Measurements from ENCODE around the gene BCAR3.

The BCAR3 gene

DNA sequence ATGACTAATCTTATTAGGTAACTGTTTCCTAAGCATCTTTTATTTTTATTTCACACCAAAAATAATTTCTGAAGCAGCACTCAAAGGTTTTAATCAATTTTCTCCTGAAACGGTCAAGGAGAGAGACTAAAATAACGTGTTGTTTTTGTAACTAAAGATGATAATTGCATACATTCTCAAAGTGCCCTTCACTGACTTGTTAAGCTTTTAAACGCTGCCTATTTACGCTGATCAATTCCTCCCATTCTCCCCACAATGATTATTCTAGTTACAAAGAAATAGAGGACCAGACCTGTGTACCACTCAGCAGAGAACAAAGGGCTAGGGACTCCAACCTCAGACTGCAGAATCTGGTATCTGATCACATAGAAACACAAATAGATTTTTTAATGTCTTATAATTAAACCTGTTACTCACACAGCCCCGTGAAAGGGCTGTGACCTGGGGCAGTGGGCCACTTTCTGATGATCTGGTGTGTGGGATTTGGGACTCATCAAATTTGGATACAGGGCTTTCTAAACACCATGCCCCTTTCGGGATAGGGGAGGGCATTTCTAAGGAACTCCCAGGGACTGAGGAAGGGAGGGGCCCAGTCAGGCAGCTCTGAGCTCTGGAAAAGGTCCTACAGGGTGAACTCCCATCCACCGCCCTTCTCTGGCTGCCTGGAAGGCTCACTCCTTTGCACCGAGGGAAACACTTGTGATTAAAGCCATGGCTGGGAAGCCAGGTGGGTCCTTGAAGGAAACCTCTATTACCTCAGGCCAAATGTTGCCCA, 65.2 kb downstream of the BCAR3 start:
- TF ChIP-seq TEAD4 (IDR thresholded peaks at IDR 0.05) (no peak), EGR1 (IDR thresholded peaks at IDR 0.05) (no peak), EP300 (IDR thresholded peaks at IDR 0.05; ENCODE audit: borderline replicate concordance) (no peak)
- TF ChIP-seq, protein P1, sequence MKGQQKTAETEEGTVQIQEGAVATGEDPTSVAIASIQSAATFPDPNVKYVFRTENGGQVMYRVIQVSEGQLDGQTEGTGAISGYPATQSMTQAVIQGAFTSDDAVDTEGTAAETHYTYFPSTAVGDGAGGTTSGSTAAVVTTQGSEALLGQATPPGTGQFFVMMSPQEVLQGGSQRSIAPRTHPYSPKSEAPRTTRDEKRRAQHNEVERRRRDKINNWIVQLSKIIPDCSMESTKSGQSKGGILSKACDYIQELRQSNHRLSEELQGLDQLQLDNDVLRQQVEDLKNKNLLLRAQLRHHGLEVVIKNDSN (IDR thresholded peaks at IDR 0.05) = no peak

DNA sequence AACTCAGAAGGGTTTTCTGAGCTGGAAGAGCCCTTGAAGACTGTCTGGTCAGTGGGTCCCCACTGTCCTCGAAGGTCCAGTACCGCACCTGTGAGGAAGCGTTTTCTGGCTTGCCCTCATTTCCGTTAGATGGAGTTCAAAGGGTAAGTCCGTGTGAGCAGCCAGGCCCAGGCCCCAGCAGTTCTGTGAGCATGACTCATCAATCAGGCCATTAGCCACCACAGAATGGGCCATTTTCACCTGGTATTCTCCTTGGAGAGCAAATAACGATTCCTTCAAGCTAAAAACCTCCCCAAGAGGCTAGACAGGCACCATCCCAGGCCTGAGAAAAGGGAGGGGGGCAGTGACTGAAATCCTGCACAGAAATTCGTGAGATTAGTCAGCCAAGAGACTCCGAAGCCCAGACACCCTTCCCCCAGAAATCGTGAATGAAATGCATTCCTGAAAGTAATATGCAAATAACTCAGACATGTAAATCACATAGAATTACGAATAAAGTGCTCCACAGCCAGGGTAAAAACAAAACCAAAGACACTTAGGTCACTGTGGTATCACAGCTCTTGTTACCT, 66.0 kb downstream of the BCAR3 start:
- TF ChIP-seq ZBTB7A (IDR thresholded peaks at IDR 0.05; ENCODE audit: low read depth) (no peak), TAF1 (IDR thresholded peaks at IDR 0.05; ENCODE audit: low read depth) (no peak), NFIC (IDR thresholded peaks at IDR 0.05) (no peak), TEAD4 (IDR thresholded peaks at IDR 0.05) (no peak), TCF12 (IDR thresholded peaks at IDR 0.05; ENCODE audit: low read depth) (no peak), EP300 (IDR thresholded peaks at IDR 0.05; ENCODE audit: borderline replicate concordance) (no peak), CREB1 (IDR thresholded peaks at IDR 0.05; ENCODE audit: low read depth) (no peak), YY1 (IDR thresholded peaks at IDR 0.05; ENCODE audit: low read depth) (no peak), CEBPB (IDR thresholded peaks at IDR 0.05) (no peak), RAD21 (IDR thresholded peaks at IDR 0.05; ENCODE audit: low read depth) (no peak), FOXM1 (IDR thresholded peaks at IDR 0.05; ENCODE audit: borderline replicate concordance, low read depth) (no peak), EGR1 (IDR thresholded peaks at IDR 0.05) (no peak)
- TF ChIP-seq, protein P2, sequence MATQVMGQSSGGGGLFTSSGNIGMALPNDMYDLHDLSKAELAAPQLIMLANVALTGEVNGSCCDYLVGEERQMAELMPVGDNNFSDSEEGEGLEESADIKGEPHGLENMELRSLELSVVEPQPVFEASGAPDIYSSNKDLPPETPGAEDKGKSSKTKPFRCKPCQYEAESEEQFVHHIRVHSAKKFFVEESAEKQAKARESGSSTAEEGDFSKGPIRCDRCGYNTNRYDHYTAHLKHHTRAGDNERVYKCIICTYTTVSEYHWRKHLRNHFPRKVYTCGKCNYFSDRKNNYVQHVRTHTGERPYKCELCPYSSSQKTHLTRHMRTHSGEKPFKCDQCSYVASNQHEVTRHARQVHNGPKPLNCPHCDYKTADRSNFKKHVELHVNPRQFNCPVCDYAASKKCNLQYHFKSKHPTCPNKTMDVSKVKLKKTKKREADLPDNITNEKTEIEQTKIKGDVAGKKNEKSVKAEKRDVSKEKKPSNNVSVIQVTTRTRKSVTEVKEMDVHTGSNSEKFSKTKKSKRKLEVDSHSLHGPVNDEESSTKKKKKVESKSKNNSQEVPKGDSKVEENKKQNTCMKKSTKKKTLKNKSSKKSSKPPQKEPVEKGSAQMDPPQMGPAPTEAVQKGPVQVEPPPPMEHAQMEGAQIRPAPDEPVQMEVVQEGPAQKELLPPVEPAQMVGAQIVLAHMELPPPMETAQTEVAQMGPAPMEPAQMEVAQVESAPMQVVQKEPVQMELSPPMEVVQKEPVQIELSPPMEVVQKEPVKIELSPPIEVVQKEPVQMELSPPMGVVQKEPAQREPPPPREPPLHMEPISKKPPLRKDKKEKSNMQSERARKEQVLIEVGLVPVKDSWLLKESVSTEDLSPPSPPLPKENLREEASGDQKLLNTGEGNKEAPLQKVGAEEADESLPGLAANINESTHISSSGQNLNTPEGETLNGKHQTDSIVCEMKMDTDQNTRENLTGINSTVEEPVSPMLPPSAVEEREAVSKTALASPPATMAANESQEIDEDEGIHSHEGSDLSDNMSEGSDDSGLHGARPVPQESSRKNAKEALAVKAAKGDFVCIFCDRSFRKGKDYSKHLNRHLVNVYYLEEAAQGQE (IDR thresholded peaks at IDR 0.05; ENCODE audit: low read depth) = no peak
- TF ChIP-seq, protein P3, sequence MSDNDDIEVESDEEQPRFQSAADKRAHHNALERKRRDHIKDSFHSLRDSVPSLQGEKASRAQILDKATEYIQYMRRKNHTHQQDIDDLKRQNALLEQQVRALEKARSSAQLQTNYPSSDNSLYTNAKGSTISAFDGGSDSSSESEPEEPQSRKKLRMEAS (IDR thresholded peaks at IDR 0.05) = no peak
- TF ChIP-seq, protein P1 (IDR thresholded peaks at IDR 0.05) = no peak

DNA sequence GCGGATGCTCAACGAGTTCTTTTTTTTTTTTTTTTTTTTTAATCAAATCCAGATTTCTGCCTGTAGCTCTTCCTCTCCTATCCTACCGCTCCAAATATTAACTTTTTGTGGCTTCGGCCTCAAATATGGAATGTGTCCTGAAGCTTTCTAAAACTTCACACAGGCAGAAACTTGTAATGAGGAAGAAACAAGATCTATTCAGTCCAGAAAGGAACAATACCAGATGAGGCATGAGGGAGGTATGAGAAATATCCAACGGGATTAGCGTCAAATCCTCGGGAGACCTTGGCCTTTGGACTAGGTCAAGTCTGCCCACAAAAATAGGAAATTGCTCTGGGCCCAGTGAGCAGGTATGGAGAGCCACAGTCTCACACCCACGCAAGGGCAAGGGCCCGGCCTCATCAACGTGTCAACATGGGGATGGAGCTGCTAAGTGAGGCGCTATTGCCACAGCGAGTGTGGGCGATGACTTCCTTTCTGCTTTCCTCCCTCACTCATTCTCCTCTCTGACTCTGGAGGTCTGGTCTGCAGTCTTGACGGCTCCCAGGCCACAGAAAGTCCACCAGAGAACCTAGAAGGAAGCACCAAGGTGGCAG, 66.6 kb downstream of the BCAR3 start:
- TF ChIP-seq EGR1 (IDR thresholded peaks at IDR 0.05) (no peak), FOXM1 (IDR thresholded peaks at IDR 0.05; ENCODE audit: borderline replicate concordance, low read depth) (no peak), TAF1 (IDR thresholded peaks at IDR 0.05; ENCODE audit: low read depth) (no peak), TEAD4 (IDR thresholded peaks at IDR 0.05) (no peak), RAD21 (IDR thresholded peaks at IDR 0.05; ENCODE audit: low read depth) (no peak), CEBPB (IDR thresholded peaks at IDR 0.05) (no peak), EP300 (IDR thresholded peaks at IDR 0.05; ENCODE audit: borderline replicate concordance) (no peak), NFIC (IDR thresholded peaks at IDR 0.05) (no peak), TCF12 (IDR thresholded peaks at IDR 0.05; ENCODE audit: low read depth) (no peak), CREB1 (IDR thresholded peaks at IDR 0.05; ENCODE audit: low read depth) (no peak), YY1 (IDR thresholded peaks at IDR 0.05; ENCODE audit: low read depth) (no peak)
- TF ChIP-seq, protein P3 (IDR thresholded peaks at IDR 0.05) = no peak
- TF ChIP-seq, protein P2 (IDR thresholded peaks at IDR 0.05; ENCODE audit: low read depth) = no peak
- TF ChIP-seq, protein P1 (IDR thresholded peaks at IDR 0.05) = no peak

DNA sequence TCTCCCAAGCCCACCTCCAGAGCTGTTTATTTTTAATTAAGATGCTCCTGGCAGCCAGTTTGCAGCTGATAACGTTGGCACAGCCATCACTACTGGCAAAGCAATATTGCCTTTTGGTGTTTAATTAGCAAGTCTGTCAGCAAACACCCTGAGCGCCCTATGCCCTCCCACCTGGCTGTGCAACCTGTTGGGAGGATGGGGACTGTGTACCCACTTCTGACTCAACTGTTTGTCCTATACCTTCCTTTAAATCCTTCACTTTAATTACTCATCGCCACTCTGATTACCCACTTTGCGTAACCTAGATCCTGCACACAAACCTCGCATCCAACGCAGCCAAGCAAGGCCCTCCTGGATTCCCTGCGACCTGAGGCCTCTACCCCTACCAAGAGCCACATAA, 67.1 kb downstream of the BCAR3 start:
- TF ChIP-seq FOXM1 (IDR thresholded peaks at IDR 0.05; ENCODE audit: borderline replicate concordance, low read depth) = no peak
- TF ChIP-seq, protein P3 (IDR thresholded peaks at IDR 0.05) = no peak

DNA sequence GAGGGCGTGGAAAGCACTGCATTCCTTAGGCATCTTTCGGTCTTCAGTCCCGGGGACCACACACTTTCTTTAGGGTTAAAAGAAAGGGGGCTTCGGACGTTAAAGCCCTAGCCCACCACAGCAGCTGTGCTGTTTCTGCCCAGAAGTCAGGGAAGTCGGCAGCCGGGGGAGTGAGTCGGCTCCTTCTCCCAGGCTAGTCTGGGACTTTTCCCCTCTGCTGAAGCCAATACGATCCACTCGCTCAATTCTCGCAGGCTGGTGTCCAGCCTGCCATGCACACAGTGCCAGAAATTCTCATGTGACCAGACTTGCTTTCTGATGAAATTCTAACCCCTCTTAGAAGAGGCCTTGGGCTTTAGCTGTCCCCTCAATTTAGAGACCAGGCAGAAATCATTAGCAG, 67.7 kb downstream of the BCAR3 start:
- TF ChIP-seq, protein P2 (IDR thresholded peaks at IDR 0.05; ENCODE audit: low read depth) = no peak
